H1 (cell line): ENCODE results near the gene TECR. TPM values are rescaled to one million over a fixed set of nuclear protein-coding genes. Genes with fewer than 3 reads are reported as not detected.

Experiments used
- CTCF ChIA-PET: fragments of 300-600 bp; sonication (Branson Sonifier 250); formaldehyde crosslinking; loops from one replicate; lab custom pipeline; 2021; ENCODE audit not compliant: partially characterized antibody; lab: Charles Lee
- POLR2A ChIA-PET: fragments of 300-600 bp; sonication (Branson Sonifier 250); formaldehyde crosslinking; loops from one replicate; lab custom pipeline; 2021; ENCODE audit warnings: inconsistent platforms; ENCODE audit not compliant: partially characterized antibody; lab: Charles Lee
- DNase-seq, 2 experiments: peaks; one replicate each; pipeline versions ENCODE4 v3.0.0 to v3.0.0-alpha.2; 2010 to 2022; ENCODE audit warnings: low spot score in 2 of 2, low read depth in 1 of 2, mixed read lengths in 1 of 2
- FAIRE-seq: peaks from 2 replicates; lab custom pipeline; 2011; peaks lifted over from hg19 to GRCh38; lab: Jason Lieb, UNC
- H2AFZ ChIP-seq: 2 replicates; pipeline ENCODE4 v1.8.1; 2012; ENCODE audit warnings: low read length, inconsistent platforms
- H2AK5ac ChIP-seq: 2 replicates; pipeline ENCODE4 v1.6.1; 2013; ENCODE audit warnings: low read depth, low read length
- H2BK120ac ChIP-seq: replicated peaks from 2 replicates; pipeline ENCODE3; 2013; ENCODE audit warnings: low read depth, low read length, inconsistent platforms
- H2BK12ac ChIP-seq: 2 replicates; pipeline ENCODE4 v1.6.1; 2013; ENCODE audit warnings: low read depth, low read length
- H2BK15ac ChIP-seq: 2 replicates; pipeline ENCODE4 v1.6.1; 2013; ENCODE audit warnings: low read length
- H2BK20ac ChIP-seq: 2 replicates; pipeline ENCODE4 v1.6.1; 2013; ENCODE audit warnings: low read length
- H2BK5ac ChIP-seq: 2 replicates; pipeline ENCODE4 v1.6.1; 2013; ENCODE audit warnings: low read depth, low read length
- H3K14ac ChIP-seq: 2 replicates; pipeline ENCODE4 v1.6.1; 2013; ENCODE audit warnings: inconsistent platforms; ENCODE audit not compliant: insufficient read length
- H3K18ac ChIP-seq: 2 replicates; pipeline ENCODE4 v1.6.1; 2013; ENCODE audit warnings: low read length; ENCODE audit errors: extremely low read depth
- H3K23ac ChIP-seq: 2 replicates; pipeline ENCODE4 v1.6.1; 2013; ENCODE audit warnings: inconsistent platforms; ENCODE audit not compliant: insufficient read length
- H3K23me2 ChIP-seq: 2 replicates; pipeline ENCODE4 v1.6.1; 2013; ENCODE audit warnings: low read depth, low read length
- H3K27ac ChIP-seq: 2 replicates; pipeline ENCODE4 v1.6.1; 2011; ENCODE audit warnings: low read depth, low read length, inconsistent platforms
- H3K27me3 ChIP-seq, 4 experiments: replicated peaks in 1 of 4; 1 replicate in 1 of 4; 2 replicates in 3 of 4; pipeline versions ENCODE4 v1.6.1 to v1.8.1; 2011 to 2013; ENCODE audit warnings: low read length in 3 of 4, mild to moderate bottlenecking in 3 of 4, inconsistent platforms in 2 of 4, mixed read lengths in 2 of 4, moderate library complexity in 1 of 4; ENCODE audit not compliant: control insufficient read depth in 3 of 4, insufficient read depth in 3 of 4; ENCODE audit errors: extremely low read depth in 1 of 4
- H3K36me3 ChIP-seq, 4 experiments: 2 replicates each; pipeline versions ENCODE4 v1.6.1 to v1.8.1; 2011 to 2013; ENCODE audit warnings: mild to moderate bottlenecking in 4 of 4, low read length in 3 of 4, moderate library complexity in 2 of 4, control low read depth in 1 of 4, inconsistent platforms in 1 of 4; ENCODE audit not compliant: insufficient read depth in 4 of 4, control insufficient read depth in 2 of 4
- H3K4ac ChIP-seq: replicated peaks from 2 replicates; pipeline ENCODE3; 2013; ENCODE audit warnings: low read length, low read depth, mixed read lengths, inconsistent platforms; ENCODE audit not compliant: insufficient read length
- H3K4me1 ChIP-seq, 4 experiments: replicated peaks in 1 of 4; 1 replicate in 1 of 4; 2 replicates in 3 of 4; pipeline versions ENCODE4 v1.6.1 to v1.8.1; 2011 to 2013; ENCODE audit warnings: low read length in 3 of 4, inconsistent platforms in 2 of 4, mixed read lengths in 1 of 4; ENCODE audit not compliant: insufficient read depth in 4 of 4, control insufficient read depth in 3 of 4
- H3K4me2 ChIP-seq, 2 experiments: 2 replicates each; pipeline versions ENCODE4 v1.6.1 to v1.8.1; 2011 to 2013; ENCODE audit warnings: low read depth in 2 of 2, low read length in 2 of 2, control low read depth in 1 of 2, inconsistent platforms in 1 of 2, mild to moderate bottlenecking in 1 of 2; ENCODE audit not compliant: insufficient read depth in 1 of 2
- H3K4me3 ChIP-seq, 4 experiments: fragments of 200-600, 300-600 bp in 1 of 4; sonication (generic), shearing (Covaris generic), sonication (Bioruptor Twin) in 1 of 4; 2 replicates each; pipeline versions ENCODE4 v1.5.1 to v1.8.1; 2011 to 2016; ENCODE audit warnings: low read length in 4 of 4, low read depth in 3 of 4, control low read depth in 2 of 4, inconsistent platforms in 2 of 4, mild to moderate bottlenecking in 2 of 4, mixed read lengths in 1 of 4, moderate library complexity in 1 of 4; ENCODE audit not compliant: insufficient read depth in 2 of 4; ENCODE audit errors: extremely low read depth in 1 of 4
- H3K56ac ChIP-seq: replicated peaks from 2 replicates; pipeline ENCODE3; 2013; ENCODE audit warnings: low read depth, mild to moderate bottlenecking, mixed read lengths, low read length, inconsistent platforms; ENCODE audit not compliant: insufficient read length
- H3K79me1 ChIP-seq: 2 replicates; pipeline ENCODE4 v1.6.1; 2013; ENCODE audit warnings: low read depth, low read length, control low read depth
- H3K79me2 ChIP-seq, 2 experiments: 2 replicates each; pipeline versions ENCODE4 v1.6.1 to v1.8.1; 2012 to 2013; ENCODE audit warnings: low read length in 2 of 2, mild to moderate bottlenecking in 2 of 2, inconsistent platforms in 1 of 2; ENCODE audit not compliant: insufficient read depth in 2 of 2, control insufficient read depth in 1 of 2
- H3K9ac ChIP-seq, 4 experiments: replicated peaks in 1 of 4; 1 replicate in 1 of 4; 2 replicates in 3 of 4; pipeline versions ENCODE4 v1.6.1 to v1.8.1; 2011 to 2013; ENCODE audit warnings: low read depth in 3 of 4, low read length in 3 of 4, control low read depth in 2 of 4, mild to moderate bottlenecking in 2 of 4, moderate library complexity in 2 of 4, inconsistent platforms in 1 of 4; ENCODE audit errors: extremely low read depth in 1 of 4
- H3K9me3 ChIP-seq, 2 experiments: 2 replicates each; pipeline versions ENCODE4 v1.6.1 to v1.8.1; 2012 to 2013; ENCODE audit warnings: mild to moderate bottlenecking in 2 of 2, moderate library complexity in 2 of 2, control low read depth in 1 of 2, inconsistent platforms in 1 of 2, low read depth in 1 of 2, low read length in 1 of 2, mixed read lengths in 1 of 2; ENCODE audit not compliant: insufficient read depth in 2 of 2
- H4K20me1 ChIP-seq, 2 experiments: replicated peaks in 1 of 2; 2 replicates each; pipeline versions ENCODE3 to v1.8.1; 2011 to 2013; ENCODE audit warnings: inconsistent platforms in 2 of 2, low read length in 2 of 2, mild to moderate bottlenecking in 1 of 2; ENCODE audit not compliant: insufficient read depth in 2 of 2, control insufficient read depth in 1 of 2
- H4K5ac ChIP-seq: 2 replicates; pipeline ENCODE4 v1.6.1; 2013; ENCODE audit warnings: low read length, low read depth, mixed read lengths, inconsistent platforms; ENCODE audit not compliant: insufficient read length
- H4K8ac ChIP-seq: 2 replicates; pipeline ENCODE4 v1.8.0; 2013; ENCODE audit warnings: mild to moderate bottlenecking, moderate library complexity, low read length, inconsistent platforms; ENCODE audit not compliant: insufficient read depth; ENCODE audit errors: extremely low read depth
- H4K91ac ChIP-seq: replicated peaks from 2 replicates; pipeline ENCODE3; 2013; ENCODE audit warnings: low read length, mixed read lengths, inconsistent platforms; ENCODE audit not compliant: insufficient read length
- CBX5 ChIP-seq: fragments of 300-800, 300-1000 bp; sonication (generic); IDR thresholded peaks from 2 replicates; pipeline ENCODE4 v1.7.1; 2016; ENCODE audit warnings: antibody characterized with exemption, low read length, low read depth
- CBX8 ChIP-seq: fragments of 300-800, 300-1000 bp; sonication (generic); IDR thresholded peaks from 2 replicates; pipeline ENCODE4 v1.7.1; 2016; ENCODE audit warnings: low read depth, low read length, borderline replicate concordance
- CTBP2 ChIP-seq: IDR thresholded peaks from 2 replicates; pipeline ENCODE4 v1.7.0; 2011; ENCODE audit warnings: borderline replicate concordance, mild to moderate bottlenecking, moderate library complexity, mixed read lengths, low read length; ENCODE audit not compliant: insufficient read depth, insufficient read length
- KDM1A ChIP-seq: fragments of 200-600, 300-600 bp; sonication (generic); IDR thresholded peaks from 2 replicates; pipeline ENCODE4 v1.7.1; 2016; ENCODE audit warnings: mild to moderate bottlenecking, low read length, borderline replicate concordance
- NRF1 ChIP-seq: IDR thresholded peaks from 2 replicates; pipeline ENCODE4 v1.6.1; 2011; ENCODE audit warnings: mild to moderate bottlenecking, low read depth, low read length, improper control_type of control experiment
- POLR2A ChIP-seq, 2 experiments: IDR thresholded peaks; 1 replicate in 1 of 2; 2 replicates in 1 of 2; pipeline ENCODE4 v1.6.1; 2011; ENCODE audit warnings: low read depth in 2 of 2, low read length in 2 of 2, mild to moderate bottlenecking in 2 of 2; ENCODE audit errors: control extremely low read depth in 1 of 2
- WGBS, 2 experiments: shearing (Covaris generic) in 1 of 2; methylation state at CpG; one replicate each; pipeline versions ENCODE4 v1.1.6 to v1.1.7; 2013 to 2015; ENCODE audit warnings: low lambda C conversion rate in 2 of 2, mixed read lengths in 2 of 2, inconsistent platforms in 1 of 2, low coverage in 1 of 2, missing lambda C conversion rate in 1 of 2; ENCODE audit not compliant: insufficient replicate concordance in 2 of 2, insufficient coverage in 1 of 2, insufficient read length in 1 of 2; ENCODE audit errors: extremely low coverage in 1 of 2, missing lambda C conversion rate in 1 of 2; 5-methylcytosine and 5-hydroxymethylcytosine counted together
- polyA plus RNA-seq, 7 experiments: library from polyadenylated mRNA; depleted of rRNA in 3 of 7; stranded (reverse) in 5 of 7; unstranded in 2 of 7; fragments of >200 nt in 5 of 7; fragments of 200-250 nt in 2 of 7; gene quantifications; 1 replicate in 5 of 7; 2 replicates in 1 of 7; 4 replicates in 1 of 7; pipeline versions ENCODE4 v1.2.1 to v1.2.3, GENCODE V29; 2011 to 2013; ENCODE audit warnings: missing spikeins in 2 of 7, mixed read lengths in 2 of 7
- total RNA-seq: library from RNA; stranded (reverse); fragmentation: NEBNext Ultra II Directional; extraction: Animal tissue kit (Norgen Biotek cat#: 25700); gene quantifications from 2 replicates; pipeline ENCODE4 v1.2.1, GENCODE V29; 2021

The TECR gene
- total and polyA plus RNA-seq, 2 of the 8 experiments (the other 6 are each of a cell fraction or from before 2014, with no cell fraction given): 172 to 405 TPM

DNA sequence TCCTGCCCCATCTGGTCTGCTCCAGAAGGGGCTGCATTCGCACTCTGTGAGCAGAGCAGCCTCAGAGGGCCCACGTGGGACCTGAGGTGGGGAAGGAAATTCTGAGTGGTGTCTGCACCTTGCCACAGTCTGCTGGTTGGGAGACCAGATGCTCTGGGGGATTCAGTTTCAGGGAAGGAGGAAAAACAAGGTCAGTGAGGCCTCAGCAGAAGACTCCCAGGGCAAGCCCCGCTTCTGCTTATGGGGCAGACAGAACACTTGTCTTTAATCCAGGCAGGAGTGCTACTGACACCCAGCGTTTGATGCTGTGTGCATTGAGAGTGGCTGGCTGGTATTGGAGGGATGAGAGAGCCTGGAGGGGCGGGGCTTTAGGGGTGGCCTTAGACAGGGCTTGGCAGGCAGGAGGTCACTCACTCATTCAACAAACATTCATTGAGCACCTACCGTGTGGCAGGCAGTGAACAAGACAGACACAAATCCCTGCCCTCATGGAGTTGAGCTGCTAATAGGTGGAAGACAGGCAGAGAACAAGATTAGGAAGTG, 48.6 kb downstream of the TECR start:
- no peak overlapping the region for H3K4me2 ChIP-seq
- H2BK12ac ChIP-seq: no peak overlapping the region
- H3K14ac ChIP-seq: no peak overlapping the region
- H3K4me1 ChIP-seq: no peaks in the 10 kb centered on the region
- no peak overlapping the region for H3K27ac ChIP-seq
- DNase-seq: no peak
- H2AK5ac ChIP-seq: no peak overlapping the region
- H3K4ac ChIP-seq: no peak overlapping the region
- H2AFZ ChIP-seq: no peak overlapping the region; the same call in 1 of the 2 replicates
- no peak overlapping the region for H3K23ac ChIP-seq
- no peak overlapping the region for H2BK120ac ChIP-seq
- H3K79me1 ChIP-seq: no peaks in the 10 kb centered on the region
- H3K9ac ChIP-seq: no peak overlapping the region
- no peaks in the 10 kb centered on the region for H3K27me3 ChIP-seq
- ChIA-PET CTCF (interaction anchor here (10.8 kb wide), 1 partner anchor 109 kb away, joined by 149 read pairs; the partner anchor contains the start of gene ZNF333), POLR2A (no interaction called here)
- H4K91ac ChIP-seq: no peak overlapping the region
- no peaks in the 10 kb centered on the region for H4K20me1 ChIP-seq
- no peak overlapping the region for H3K56ac ChIP-seq
- H3K18ac ChIP-seq: no peak overlapping the region
- no peaks in the 10 kb centered on the region for H3K79me2 ChIP-seq
- H4K8ac ChIP-seq: peak overlapping the region; percentile 80; the same call in 1 of the 2 replicates
- no peak overlapping the region for H2BK15ac ChIP-seq
- no peak for FAIRE-seq
- H3K9me3 ChIP-seq: no peaks in the 10 kb centered on the region; a peak in 1 of 4 replicates
- no peaks in the 10 kb centered on the region for H3K23me2 ChIP-seq
- no peak overlapping the region for H3K4me3 ChIP-seq
- WGBS, 2 experiments: 62% methylated on average over 6 of the region's 6 CpGs; no CpG with 5 or more reads in 1 of the 2 experiments
- H3K36me3 ChIP-seq: no peaks in the 10 kb centered on the region
- no peak overlapping the region for H2BK5ac ChIP-seq
- no peak overlapping the region for H2BK20ac ChIP-seq
- no peak for TF ChIP-seq POLR2A (IDR thresholded peaks at IDR 0.05; ENCODE audit: control extremely low read depth in 1 of 2, low read depth in 2 of 2, low read length in 2 of 2)
- TF ChIP-seq CTBP2: no peak
- TF ChIP-seq NRF1: no peak
- TF ChIP-seq CBX8: no peak
- no peak for TF ChIP-seq CBX5
- 0 out of 2 replicates have a peak, but pooled peaks have one; percentile 16 for TF ChIP-seq KDM1A
- no peak overlapping the region for H4K5ac ChIP-seq
